Measurements from ENCODE around the gene GALK2. TPM values are rescaled to one million over a fixed set of nuclear protein-coding genes. Genes with fewer than 3 reads are reported as not detected.

Gene GALK2
- total RNA-seq, 1 donor from 2014 or later = 50.1 TPM

- Histone ChIP-seq H3K27me3 (ENCODE audit: control insufficient read depth in 3 of 3, insufficient read depth in 3 of 3, low read length in 3 of 3) (no peaks in the 10 kb centered on the region), H3K9ac (ENCODE audit: low read depth in 1 of 3, low read length in 3 of 3) (no peak overlapping the region), H3K4me1 (ENCODE audit: control insufficient read depth in 3 of 3, insufficient read depth in 3 of 3, low read length in 3 of 3) (no peaks in the 10 kb centered on the region), H3K36me3 (ENCODE audit: control insufficient read depth in 3 of 3, insufficient read depth in 3 of 3, low read length in 3 of 3) (peaks cover 13 to 25% (median 22%) of the 10 kb centered on the region in 3 donors), H3K27ac (ENCODE audit: low read depth, low read length) (no peak overlapping the region), H3K4me3 (ENCODE audit: low read length in 3 of 3) (no peak overlapping the region), H3K9me3 (ENCODE audit: control insufficient read depth in 3 of 3, low read length in 3 of 3) (no peaks in the 10 kb centered on the region)
These were observed 24.1 kb upstream of the GALK2 start for GRCh38 chr15:49145651-49146609.

DNA sequence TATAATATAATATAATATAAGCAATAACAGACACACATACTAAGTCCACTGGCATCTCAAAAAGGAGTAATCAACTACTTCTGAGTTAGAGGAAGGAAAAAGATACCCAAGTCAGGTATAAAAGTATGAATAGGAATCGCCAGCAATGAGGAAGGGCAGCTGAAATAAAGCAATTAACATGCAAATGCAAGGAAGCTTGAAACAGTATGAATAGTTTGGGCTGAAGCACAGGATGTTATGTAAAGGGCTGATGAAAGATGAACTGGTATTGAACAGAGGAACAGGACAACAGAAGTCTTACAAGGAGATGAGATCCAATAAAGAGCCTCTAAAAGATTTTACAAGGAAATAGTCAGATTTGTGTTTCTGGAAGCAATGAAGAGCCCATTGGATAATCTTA, 21.7 kb upstream of the GALK2 start:
- Histone ChIP-seq H3K9me3 (ENCODE audit: control insufficient read depth in 3 of 3, low read length in 3 of 3) (no peaks in the 10 kb centered on the region), H3K27me3 (ENCODE audit: control insufficient read depth in 3 of 3, insufficient read depth in 3 of 3, low read length in 3 of 3) (no peaks in the 10 kb centered on the region), H3K4me3 (ENCODE audit: low read length in 3 of 3) (no peak overlapping the region), H3K9ac (ENCODE audit: low read depth in 1 of 3, low read length in 3 of 3) (no peak overlapping the region), H3K36me3 (ENCODE audit: control insufficient read depth in 3 of 3, insufficient read depth in 3 of 3, low read length in 3 of 3) (peaks cover 2 to 3% (median 3%) of the 10 kb centered on the region in 3 donors), H3K4me1 (ENCODE audit: control insufficient read depth in 3 of 3, insufficient read depth in 3 of 3, low read length in 3 of 3) (no peaks in the 10 kb centered on the region), H3K27ac (ENCODE audit: low read depth, low read length) (no peak overlapping the region)

GRCh38 chr15:49148727-49149126, 21.3 kb upstream of the GALK2 start:
- Histone ChIP-seq H3K4me1 (ENCODE audit: control insufficient read depth in 3 of 3, insufficient read depth in 3 of 3, low read length in 3 of 3) (peaks cover 3 to 4% (median 4%) of the 10 kb centered on the region in 3 donors), H3K9ac (ENCODE audit: low read depth in 1 of 3, low read length in 3 of 3) (no peak overlapping the region), H3K27me3 (ENCODE audit: control insufficient read depth in 3 of 3, insufficient read depth in 3 of 3, low read length in 3 of 3) (no peaks in the 10 kb centered on the region), H3K36me3 (ENCODE audit: control insufficient read depth in 3 of 3, insufficient read depth in 3 of 3, low read length in 3 of 3) (peaks cover 0 to 2% (median 0%) of the 10 kb centered on the region in 3 donors), H3K27ac (ENCODE audit: low read depth, low read length) (no peak overlapping the region), H3K9me3 (ENCODE audit: control insufficient read depth in 3 of 3, low read length in 3 of 3) (no peaks in the 10 kb centered on the region), H3K4me3 (ENCODE audit: low read length in 3 of 3) (no peak overlapping the region)

- Histone ChIP-seq H3K27me3 (ENCODE audit: control insufficient read depth in 3 of 3, insufficient read depth in 3 of 3, low read length in 3 of 3) (no peaks in the 10 kb centered on the region), H3K4me1 (ENCODE audit: control insufficient read depth in 3 of 3, insufficient read depth in 3 of 3, low read length in 3 of 3) (peaks cover 6 to 21% (median 13%) of the 10 kb centered on the region in 3 donors), H3K9me3 (ENCODE audit: control insufficient read depth in 3 of 3, low read length in 3 of 3) (no peaks in the 10 kb centered on the region), H3K9ac (ENCODE audit: low read depth in 1 of 3, low read length in 3 of 3) (no peak overlapping the region), H3K36me3 (ENCODE audit: control insufficient read depth in 3 of 3, insufficient read depth in 3 of 3, low read length in 3 of 3) (no peaks in the 10 kb centered on the region), H3K27ac (ENCODE audit: low read depth, low read length) (no peak overlapping the region), H3K4me3 (ENCODE audit: low read length in 3 of 3) (no peak overlapping the region)
These were observed 18.2 kb upstream of the GALK2 start for GRCh38 chr15:49151831-49152230.

DNA sequence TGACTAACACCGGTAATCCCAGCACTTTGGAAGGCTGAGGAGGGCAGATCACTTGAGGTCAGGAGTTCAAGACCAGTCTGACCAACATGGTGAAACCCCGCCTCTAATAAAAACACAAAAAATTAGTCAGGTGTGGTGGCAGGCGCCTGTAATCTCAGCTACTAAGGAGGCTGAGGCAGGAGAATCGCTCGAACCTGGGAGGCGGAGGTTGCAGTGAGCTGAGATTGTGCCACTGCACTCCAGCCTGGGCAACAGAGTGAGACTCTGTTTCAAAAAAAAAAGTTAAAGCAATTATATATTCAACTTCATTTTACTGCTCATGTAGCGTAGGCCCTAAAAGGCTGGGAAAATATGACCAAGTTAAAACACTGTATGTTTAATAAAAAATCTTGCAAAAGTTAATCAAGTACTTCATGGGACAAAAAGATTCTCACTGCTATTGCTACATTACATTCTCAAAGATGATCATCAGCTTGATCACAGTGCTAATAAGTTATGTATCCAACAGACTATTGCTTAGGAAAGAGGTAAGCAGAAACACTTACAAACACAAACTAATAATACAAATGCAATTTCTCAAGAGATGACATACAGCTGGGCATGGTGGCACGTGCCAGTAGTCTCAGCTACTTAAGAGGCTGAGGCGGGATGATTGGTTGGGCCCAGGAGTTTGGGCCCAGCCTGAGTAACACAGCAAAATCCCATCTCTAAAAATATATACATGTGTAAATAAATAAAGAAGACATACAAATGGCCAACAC, 17.3 kb upstream of the GALK2 start:
- no peaks in the 10 kb centered on the region for H3K9me3 ChIP-seq (ENCODE audit: control insufficient read depth in 3 of 3, low read length in 3 of 3)
- H3K4me3 ChIP-seq (ENCODE audit: low read length in 3 of 3) = no peak overlapping the region
- H3K27ac ChIP-seq (ENCODE audit: low read depth, low read length) = no peak overlapping the region
- no peaks in the 10 kb centered on the region for H3K27me3 ChIP-seq (ENCODE audit: control insufficient read depth in 3 of 3, insufficient read depth in 3 of 3, low read length in 3 of 3)
- no peak overlapping the region for H3K9ac ChIP-seq (ENCODE audit: low read depth in 1 of 3, low read length in 3 of 3)
- H3K36me3 ChIP-seq (ENCODE audit: control insufficient read depth in 3 of 3, insufficient read depth in 3 of 3, low read length in 3 of 3) = no peaks in the 10 kb centered on the region
- H3K4me1 ChIP-seq (ENCODE audit: control insufficient read depth in 3 of 3, insufficient read depth in 3 of 3, low read length in 3 of 3) = peaks cover 6 to 23% (median 16%) of the 10 kb centered on the region in 3 donors

GRCh38 chr15:49154359-49154758, 15.7 kb upstream of the GALK2 start:
- H3K27ac ChIP-seq (ENCODE audit: low read depth, low read length) = peak overlapping the region; percentile 93

DNA sequence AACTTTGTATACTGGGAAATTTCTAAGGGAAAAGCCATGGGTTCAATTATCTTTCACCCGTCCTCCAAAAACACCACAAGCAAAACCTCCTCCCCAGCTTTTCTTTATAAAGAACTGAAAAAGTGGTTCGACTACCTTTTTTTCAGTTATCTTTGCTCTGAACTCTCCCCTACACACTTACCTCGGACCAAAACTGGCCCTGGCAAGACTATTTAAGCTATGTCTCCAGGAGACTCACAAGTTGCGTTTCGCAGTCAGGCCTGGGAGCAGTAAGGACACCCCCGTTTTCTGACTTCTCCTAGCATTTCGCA, 15.3 kb upstream of the GALK2 start:
- Histone ChIP-seq H3K4me1 (ENCODE audit: control insufficient read depth in 3 of 3, insufficient read depth in 3 of 3, low read length in 3 of 3) (peaks cover 6 to 23% (median 19%) of the 10 kb centered on the region in 3 donors), H3K27me3 (ENCODE audit: control insufficient read depth in 3 of 3, insufficient read depth in 3 of 3, low read length in 3 of 3) (no peaks in the 10 kb centered on the region), H3K9ac (ENCODE audit: low read depth in 1 of 3, low read length in 3 of 3) (peak overlapping the region; percentile 96 to 98 (median 97)), H3K36me3 (ENCODE audit: control insufficient read depth in 3 of 3, insufficient read depth in 3 of 3, low read length in 3 of 3) (no peaks in the 10 kb centered on the region), H3K27ac (ENCODE audit: low read depth, low read length) (peak overlapping the region; percentile 93), H3K4me3 (ENCODE audit: low read length in 3 of 3) (peak overlapping the region; percentile 80 to 100 (median 94)), H3K9me3 (ENCODE audit: control insufficient read depth in 3 of 3, low read length in 3 of 3) (no peaks in the 10 kb centered on the region)

More at GRCh38 chr15:49154359-49154758, 15.7 kb upstream of the GALK2 start:
- no peaks in the 10 kb centered on the region for H3K27me3 ChIP-seq (ENCODE audit: control insufficient read depth in 3 of 3, insufficient read depth in 3 of 3, low read length in 3 of 3)
- peaks cover 6 to 23% (median 19%) of the 10 kb centered on the region in 3 donors for H3K4me1 ChIP-seq (ENCODE audit: control insufficient read depth in 3 of 3, insufficient read depth in 3 of 3, low read length in 3 of 3)
- H3K4me3 ChIP-seq (ENCODE audit: low read length in 3 of 3) = peak overlapping the region; percentile 80 to 100 (median 94)
- peak overlapping the region; percentile 96 to 98 (median 97) for H3K9ac ChIP-seq (ENCODE audit: low read depth in 1 of 3, low read length in 3 of 3)
- no peaks in the 10 kb centered on the region for H3K36me3 ChIP-seq (ENCODE audit: control insufficient read depth in 3 of 3, insufficient read depth in 3 of 3, low read length in 3 of 3)
- H3K9me3 ChIP-seq (ENCODE audit: control insufficient read depth in 3 of 3, low read length in 3 of 3) = no peaks in the 10 kb centered on the region

GRCh38 chr15:49155110-49155833, 14.8 kb upstream of the GALK2 start, which contains the start of gene COPS2:
COPS2 (minus strand) TSS chr15:49155599; CDS start chr15:49155578, 21 bp downstream.
- Histone ChIP-seq H3K4me3 (ENCODE audit: low read length in 3 of 3) (peak within 1 kb of the TSS; percentile 80 to 100 (median 94)), H3K4me1 (ENCODE audit: control insufficient read depth in 3 of 3, insufficient read depth in 3 of 3, low read length in 3 of 3) (peaks cover 6 to 23% (median 19%) of the 10 kb centered on the region in 3 donors), H3K9me3 (ENCODE audit: control insufficient read depth in 3 of 3, low read length in 3 of 3) (no peaks in the 10 kb centered on the region), H3K27me3 (ENCODE audit: control insufficient read depth in 3 of 3, insufficient read depth in 3 of 3, low read length in 3 of 3) (no peaks in the 10 kb centered on the region), H3K27ac (ENCODE audit: low read depth, low read length) (peak within 1 kb of the TSS; percentile 93), H3K36me3 (ENCODE audit: control insufficient read depth in 3 of 3, insufficient read depth in 3 of 3, low read length in 3 of 3) (no peaks in the 10 kb centered on the region), H3K9ac (ENCODE audit: low read depth in 1 of 3, low read length in 3 of 3) (peak within 1 kb of the TSS; percentile 96 to 98 (median 97))

DNA sequence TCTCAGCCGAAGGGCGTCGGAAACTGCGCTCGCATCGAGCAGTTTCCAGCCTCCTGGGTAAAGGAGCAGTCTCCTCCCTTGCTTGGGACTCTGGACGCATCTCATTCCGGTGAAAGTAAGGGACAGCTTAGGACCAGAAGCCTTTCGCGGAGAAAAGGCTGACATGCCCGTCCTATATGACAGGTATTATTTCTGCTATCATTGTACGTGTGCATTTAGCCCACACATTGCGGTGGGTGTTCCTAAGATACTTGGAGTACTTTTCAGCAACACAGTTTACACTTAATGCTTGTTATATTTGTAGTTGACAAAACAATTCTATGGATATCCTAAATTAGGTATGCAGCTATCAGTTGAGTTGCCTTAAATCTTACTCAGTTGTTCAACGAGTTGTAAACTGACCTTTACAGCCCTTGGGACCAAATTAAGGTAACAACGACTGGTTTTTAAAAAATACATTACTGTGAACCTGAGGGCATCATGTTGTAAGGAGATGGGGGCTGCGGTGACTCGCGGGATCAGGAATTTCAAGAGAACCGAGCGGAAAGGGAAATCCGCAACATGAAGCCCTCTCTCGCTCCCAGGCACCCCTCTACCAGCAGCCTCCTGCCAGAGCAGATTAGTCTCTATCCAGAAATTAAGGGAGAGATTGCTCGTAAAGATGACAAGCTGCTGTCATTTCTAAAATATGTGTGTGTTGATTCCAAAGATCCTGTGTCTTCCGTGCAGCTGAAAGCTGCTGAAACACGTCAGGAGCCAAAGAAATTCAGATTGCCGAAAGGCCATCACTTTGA, 14.0 kb upstream of the GALK2 start:
- Histone ChIP-seq H3K4me3 (ENCODE audit: low read length in 3 of 3) (peak overlapping the region; percentile 80 to 100 (median 94)), H3K36me3 (ENCODE audit: control insufficient read depth in 3 of 3, insufficient read depth in 3 of 3, low read length in 3 of 3) (no peaks in the 10 kb centered on the region), H3K4me1 (ENCODE audit: control insufficient read depth in 3 of 3, insufficient read depth in 3 of 3, low read length in 3 of 3) (peaks cover 6 to 23% (median 19%) of the 10 kb centered on the region in 3 donors), H3K9me3 (ENCODE audit: control insufficient read depth in 3 of 3, low read length in 3 of 3) (no peaks in the 10 kb centered on the region), H3K27ac (ENCODE audit: low read depth, low read length) (peak overlapping the region; percentile 32), H3K9ac (ENCODE audit: low read depth in 1 of 3, low read length in 3 of 3) (peak overlapping the region; percentile 88 to 98 (median 97)), H3K27me3 (ENCODE audit: control insufficient read depth in 3 of 3, insufficient read depth in 3 of 3, low read length in 3 of 3) (no peaks in the 10 kb centered on the region)

Measured in skeletal muscle tissue (tissue), 4 donors.